Keratinocyte (primary cell): ENCODE measurements around the gene PARP4. TPM values are rescaled to one million over a fixed set of nuclear protein-coding genes. Genes with fewer than 3 reads are reported as not detected.
A peak's percentile ranks its signal among the peaks of the same experiment; 100 is the strongest.

Experiments used
- DNase-seq: peaks from one replicate; pipeline ENCODE4 v3.0.0-alpha.2; 2011; ENCODE audit warnings: low read depth, missing footprints, low spot score
- FAIRE-seq: peaks from 2 replicates; lab custom pipeline; 2011; peaks lifted over from hg19 to GRCh38; lab: Jason Lieb, UNC
- H2AFZ ChIP-seq: 2 replicates; pipeline ENCODE4 v1.6.0; 2012; ENCODE audit warnings: low read length, control low read depth, inconsistent platforms; ENCODE audit not compliant: control insufficient read depth
- H3K27ac ChIP-seq: 2 replicates; pipeline ENCODE4 v1.5.1; 2011; ENCODE audit warnings: low read length; ENCODE audit not compliant: control insufficient read depth, insufficient read depth
- H3K27me3 ChIP-seq: 3 replicates; pipeline ENCODE4 v1.6.0; 2011; ENCODE audit warnings: low read length; ENCODE audit not compliant: control insufficient read depth, insufficient read depth; ENCODE audit errors: extremely low read depth
- H3K36me3 ChIP-seq, 2 experiments: 2 replicates in 1 of 2; 3 replicates in 1 of 2; pipeline ENCODE4 v1.5.1; 2011; ENCODE audit warnings: low read length in 2 of 2, mild to moderate bottlenecking in 1 of 2; ENCODE audit not compliant: control insufficient read depth in 2 of 2, insufficient read depth in 2 of 2; ENCODE audit errors: extremely low read depth in 1 of 2
- H3K4me1 ChIP-seq: 3 replicates; pipeline ENCODE4 v1.5.1; 2011; ENCODE audit warnings: low read length; ENCODE audit not compliant: control insufficient read depth, insufficient read depth; ENCODE audit errors: extremely low read depth
- H3K4me2 ChIP-seq: 3 replicates; pipeline ENCODE4 v1.6.0; 2011; ENCODE audit warnings: low read depth, low read length; ENCODE audit not compliant: control insufficient read depth, insufficient read depth; ENCODE audit errors: extremely low read depth
- H3K4me3 ChIP-seq, 3 experiments: fragments of 200-600 bp in 1 of 3; sonication (generic) in 1 of 3; 2 replicates in 2 of 3; 3 replicates in 1 of 3; pipeline ENCODE4 v1.5.1; 2011 to 2016; ENCODE audit warnings: low read length in 3 of 3, mild to moderate bottlenecking in 3 of 3, control low read depth in 2 of 3, inconsistent platforms in 1 of 3, low read depth in 1 of 3, mixed read lengths in 1 of 3, mixed run types in 1 of 3, moderate library complexity in 1 of 3; ENCODE audit not compliant: control insufficient read depth in 2 of 3, insufficient read depth in 2 of 3; ENCODE audit errors: extremely low read depth in 1 of 3
- H3K79me2 ChIP-seq: 2 replicates; pipeline ENCODE4 v1.6.0; 2012; ENCODE audit warnings: low read length; ENCODE audit not compliant: control insufficient read depth, insufficient read depth
- H3K9ac ChIP-seq: 3 replicates; pipeline ENCODE4 v1.6.0; 2011; ENCODE audit warnings: low read length; ENCODE audit not compliant: control insufficient read depth, insufficient read depth; ENCODE audit errors: extremely low read depth
- H3K9me1 ChIP-seq: 3 replicates; pipeline ENCODE4 v1.6.0; 2011; ENCODE audit warnings: low read length; ENCODE audit not compliant: control insufficient read depth, insufficient read depth; ENCODE audit errors: extremely low read depth
- H3K9me3 ChIP-seq: 2 replicates; pipeline ENCODE4 v1.5.1; 2012; ENCODE audit warnings: low read depth, low read length; ENCODE audit not compliant: control insufficient read depth
- H4K20me1 ChIP-seq: 3 replicates; pipeline ENCODE4 v1.6.0; 2011; ENCODE audit warnings: low read length; ENCODE audit not compliant: control insufficient read depth, insufficient read depth; ENCODE audit errors: extremely low read depth
- EZH2 ChIP-seq: IDR thresholded peaks from one replicate; pipeline ENCODE4 v1.6.1; 2012; ENCODE audit warnings: inconsistent platforms, mild to moderate bottlenecking, low read length, moderate library complexity
- dilution Hi-C: fragments of 300-500 bp; cut with MboI; formaldehyde crosslinking; loops from one replicate; pipeline ENCODE4 v1.7.0; 2020; ENCODE audit warnings: low sequenced_read_pairs; ENCODE audit not compliant: extremely low pct_ligation_motif_present
- polyA plus RNA-seq, 5 experiments: library from polyadenylated mRNA; depleted of rRNA in 3 of 5; stranded (reverse) in 3 of 5; stranded (forward) in 1 of 5; unstranded in 1 of 5; fragments of >200 nt; gene quantifications; 1 replicate in 1 of 5; 2 replicates in 3 of 5; 3 replicates in 1 of 5; pipeline versions ENCODE4 v1.2.1 to v1.2.3, GENCODE V29; 2011 to 2012; ENCODE audit warnings: missing spikeins in 2 of 5, low read depth in 1 of 5, low replicate concordance in 1 of 5
- TF ChIP-seq, protein P1 (sequence below), 3 experiments: IDR thresholded peaks in 1 of 3; conservative IDR thresholded peaks in 1 of 3; optimal IDR thresholded peaks in 1 of 3; 2 replicates in 2 of 3; 3 replicates in 1 of 3; pipeline versions ENCODE3 to v1.5.1; 2011; ENCODE audit warnings: low read length in 3 of 3, mild to moderate bottlenecking in 3 of 3, moderate library complexity in 2 of 3, control low read depth in 1 of 3, inconsistent platforms in 1 of 3; ENCODE audit not compliant: insufficient read depth in 2 of 3; ENCODE audit errors: extremely low read depth in 1 of 3

The PARP4 gene
- polyA plus RNA-seq, 1 donor (not counting 4 experiments of a cell fraction or from before 2014, with no cell fraction given), result 44.0 TPM

- no peaks in the 10 kb centered on the region for H3K9me3 ChIP-seq
- FAIRE-seq, result no peak
- H3K9ac ChIP-seq, result no peak overlapping the region
- no peaks in the 10 kb centered on the region for H3K36me3 ChIP-seq
- TF ChIP-seq, protein P1, sequence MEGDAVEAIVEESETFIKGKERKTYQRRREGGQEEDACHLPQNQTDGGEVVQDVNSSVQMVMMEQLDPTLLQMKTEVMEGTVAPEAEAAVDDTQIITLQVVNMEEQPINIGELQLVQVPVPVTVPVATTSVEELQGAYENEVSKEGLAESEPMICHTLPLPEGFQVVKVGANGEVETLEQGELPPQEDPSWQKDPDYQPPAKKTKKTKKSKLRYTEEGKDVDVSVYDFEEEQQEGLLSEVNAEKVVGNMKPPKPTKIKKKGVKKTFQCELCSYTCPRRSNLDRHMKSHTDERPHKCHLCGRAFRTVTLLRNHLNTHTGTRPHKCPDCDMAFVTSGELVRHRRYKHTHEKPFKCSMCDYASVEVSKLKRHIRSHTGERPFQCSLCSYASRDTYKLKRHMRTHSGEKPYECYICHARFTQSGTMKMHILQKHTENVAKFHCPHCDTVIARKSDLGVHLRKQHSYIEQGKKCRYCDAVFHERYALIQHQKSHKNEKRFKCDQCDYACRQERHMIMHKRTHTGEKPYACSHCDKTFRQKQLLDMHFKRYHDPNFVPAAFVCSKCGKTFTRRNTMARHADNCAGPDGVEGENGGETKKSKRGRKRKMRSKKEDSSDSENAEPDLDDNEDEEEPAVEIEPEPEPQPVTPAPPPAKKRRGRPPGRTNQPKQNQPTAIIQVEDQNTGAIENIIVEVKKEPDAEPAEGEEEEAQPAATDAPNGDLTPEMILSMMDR (optimal IDR thresholded peaks at IDR 0.05 in 1 of 3, IDR thresholded peaks at IDR 0.05 in 1 of 3, conservative IDR thresholded peaks at IDR 0.05 in 1 of 3; ENCODE audit: extremely low read depth in 1 of 3, insufficient read depth in 2 of 3, low read length in 3 of 3), result peak; percentile 12 to 56 (median 40)
- no peak for TF ChIP-seq EZH2
- no peak overlapping the region for H3K4me2 ChIP-seq
- H3K4me3 ChIP-seq, result no peak overlapping the region
- H3K27me3 ChIP-seq, result peaks cover 34% of the 10 kb centered on the region
- H3K79me2 ChIP-seq, result no peaks in the 10 kb centered on the region
- H2AFZ ChIP-seq, result no peak overlapping the region
- dilution Hi-C loops, result no loop called here
- no peaks in the 10 kb centered on the region for H3K4me1 ChIP-seq
- DNase-seq, result no peak
- no peak overlapping the region for H3K27ac ChIP-seq
- H3K9me1 ChIP-seq, result no peaks in the 10 kb centered on the region
- H4K20me1 ChIP-seq, result no peaks in the 10 kb centered on the region
Observed at GRCh38 chr13:24540236-24541126, 27.9 kb upstream of the PARP4 start.

GRCh38 chr13:24539500-24540165, 27.1 kb upstream of the PARP4 start:
- DNase-seq, result no peak
- no peaks in the 10 kb centered on the region for H3K79me2 ChIP-seq
- dilution Hi-C loops, result no loop called here
- H3K36me3 ChIP-seq, result no peaks in the 10 kb centered on the region
- no peaks in the 10 kb centered on the region for H4K20me1 ChIP-seq
- FAIRE-seq, result no peak
- H3K4me2 ChIP-seq, result no peak overlapping the region
- H3K27me3 ChIP-seq, result peaks cover 34% of the 10 kb centered on the region
- TF ChIP-seq EZH2, result no peak
- TF ChIP-seq, protein P1 (optimal IDR thresholded peaks at IDR 0.05 in 1 of 3, IDR thresholded peaks at IDR 0.05 in 1 of 3, conservative IDR thresholded peaks at IDR 0.05 in 1 of 3; ENCODE audit: extremely low read depth in 1 of 3, insufficient read depth in 2 of 3, low read length in 3 of 3), result no peak
- no peak overlapping the region for H2AFZ ChIP-seq
- no peaks in the 10 kb centered on the region for H3K9me1 ChIP-seq
- H3K4me1 ChIP-seq, result no peaks in the 10 kb centered on the region
- H3K9ac ChIP-seq, result no peak overlapping the region
- no peak overlapping the region for H3K4me3 ChIP-seq
- no peaks in the 10 kb centered on the region for H3K9me3 ChIP-seq
- no peak overlapping the region for H3K27ac ChIP-seq
